GM21786 (cell line): Measurements from ENCODE around the gene RAI1.
"Not testable (repeated sequence)": the region's sequence is repeated elsewhere in the genome, so short reads cannot be mapped to it uniquely, and the experiment has no call there.

Experiments
- ATAC-seq: cut with Tn5 transposase; IDR thresholded peaks from one replicate; pipeline ENCODE4 v1.9.1; 2021; ENCODE audit not compliant: unreplicated experiment

RAI1 gene

GRCh38 chr17:17680477-17681186 lies 626 bp upstream of the RAI1 start:
- no peak for ATAC-seq

GRCh38 chr17:17681744-17682292 lies 560 bp downstream of the RAI1 start:
- peak; percentile 6 for ATAC-seq

- peak; percentile 26 for ATAC-seq
These were observed 1.1 kb downstream of the RAI1 start for GRCh38 chr17:17682293-17682736.

GRCh38 chr17:17682737-17683680 lies 1.8 kb downstream of the RAI1 start:
- peak; percentile 15 for ATAC-seq

GRCh38 chr17:17683710-17684365 lies 2.6 kb downstream of the RAI1 start:
- ATAC-seq = no peak

GRCh38 chr17:17684906-17685774 lies 3.9 kb downstream of the RAI1 start:
- no peak for ATAC-seq

GRCh38 chr17:17685775-17686291 lies 4.6 kb downstream of the RAI1 start:
- no peak for ATAC-seq

GRCh38 chr17:17689312-17689711 lies 8.1 kb downstream of the RAI1 start:
- no peak for ATAC-seq

- not testable (repeated sequence) for ATAC-seq
These were observed 9.0 kb downstream of the RAI1 start for GRCh38 chr17:17690233-17690632.

- ATAC-seq = no peak
These were observed 10.4 kb downstream of the RAI1 start for GRCh38 chr17:17691468-17692263.

- ATAC-seq = no peak
These were observed 11.3 kb downstream of the RAI1 start for GRCh38 chr17:17692353-17693252.

- no peak for ATAC-seq
These were observed 12.3 kb downstream of the RAI1 start for GRCh38 chr17:17693253-17694168.

GRCh38 chr17:17694169-17695081 lies 13.2 kb downstream of the RAI1 start:
- peak; percentile 42 for ATAC-seq

- ATAC-seq = no peak
These were observed 14.8 kb downstream of the RAI1 start for GRCh38 chr17:17696085-17696484.

- no peak for ATAC-seq
These were observed 15.8 kb downstream of the RAI1 start for GRCh38 chr17:17696882-17697633.
